Type B pancreatic cell (in vitro differentiated cells): Measurements from ENCODE around the gene DYRK1A. TPM values are rescaled to one million over a fixed set of nuclear protein-coding genes. Genes with fewer than 3 reads are reported as not detected.

Experiments
- DNase-seq: peaks from one replicate; pipeline ENCODE4 v3.0.0; 2021; ENCODE audit warnings: mixed read lengths; ENCODE audit not compliant: unreplicated experiment; ENCODE audit errors: extremely low spot score
- H3K27ac Mint-ChIP-seq: 2 replicates; pipeline ENCODE4 v1.8.0; 2021; ENCODE audit warnings: mild to moderate bottlenecking, mixed read lengths
- H3K27me3 Mint-ChIP-seq: 2 replicates; pipeline ENCODE4 v1.8.0; 2021; ENCODE audit warnings: mixed read lengths
- H3K36me3 Mint-ChIP-seq: 2 replicates; pipeline ENCODE4 v1.8.0; 2021; ENCODE audit warnings: mixed read lengths
- H3K4me1 Mint-ChIP-seq: one replicate; pipeline ENCODE4 v1.8.0; 2021; ENCODE audit warnings: mixed read lengths; ENCODE audit not compliant: unreplicated experiment
- H3K4me3 Mint-ChIP-seq: 2 replicates; pipeline ENCODE4 v1.8.0; 2021; ENCODE audit warnings: mild to moderate bottlenecking, mixed read lengths
- H3K9me3 Mint-ChIP-seq: 2 replicates; pipeline ENCODE4 v1.8.0; 2021; ENCODE audit warnings: mixed read lengths
- CTCF ChIP-seq: fragments of 200-600 bp; sonication (generic); conservative IDR thresholded peaks from 2 replicates; pipeline ENCODE4 v1.5.0; 2021; ENCODE audit warnings: antibody characterized with exemption, mild to moderate bottlenecking
- total RNA-seq: library from RNA; stranded (reverse); gene quantifications from 2 replicates; pipeline ENCODE4 v1.2.1, GENCODE V29; 2021; ENCODE audit warnings: low replicate concordance

DYRK1A gene
- total RNA-seq, 1 donor from 2014 or later = 70.6 TPM

GRCh38 chr21:37564341-37564923 is 197.9 kb downstream of the DYRK1A start:
- no peak for DNase-seq
- H3K27ac Mint-ChIP-seq = peak overlapping the region; percentile 93
- H3K4me3 Mint-ChIP-seq = peak overlapping the region; percentile 84

GRCh38 chr21:37564924-37565529 is 198.5 kb downstream of the DYRK1A start:
- TF ChIP-seq CTCF = no peak
- H3K4me1 Mint-ChIP-seq = peaks cover 9% of the 10 kb centered on the region
- no peaks in the 10 kb centered on the region for H3K9me3 Mint-ChIP-seq
- peak overlapping the region; percentile 53 for H3K4me3 Mint-ChIP-seq
- H3K27me3 Mint-ChIP-seq = peaks cover 19% of the 10 kb centered on the region
- no peaks in the 10 kb centered on the region for H3K36me3 Mint-ChIP-seq
- DNase-seq = no peak
- H3K27ac Mint-ChIP-seq = peak overlapping the region; percentile 30

More at GRCh38 chr21:37564341-37564923, 197.9 kb downstream of the DYRK1A start:
- H3K9me3 Mint-ChIP-seq = no peaks in the 10 kb centered on the region
- H3K4me1 Mint-ChIP-seq = peaks cover 9% of the 10 kb centered on the region
- H3K36me3 Mint-ChIP-seq = no peaks in the 10 kb centered on the region
- peaks cover 16% of the 10 kb centered on the region for H3K27me3 Mint-ChIP-seq
- no peak for TF ChIP-seq CTCF

GRCh38 chr21:37565530-37566223 is 199.1 kb downstream of the DYRK1A start:
- Mint-ChIP-seq H3K36me3 (no peaks in the 10 kb centered on the region), H3K4me3 (no peak overlapping the region), H3K4me1 (peaks cover 9% of the 10 kb centered on the region), H3K9me3 (no peaks in the 10 kb centered on the region), H3K27me3 (peaks cover 21% of the 10 kb centered on the region), H3K27ac (no peak overlapping the region)
- no peak for DNase-seq
- no peak for TF ChIP-seq CTCF

GRCh38 chr21:37566790-37567615 is 200.4 kb downstream of the DYRK1A start:
- DNase-seq = peak; percentile 37
- TF ChIP-seq CTCF = no peak
- H3K27me3 Mint-ChIP-seq = peaks cover 27% of the 10 kb centered on the region
- no peak overlapping the region for H3K4me3 Mint-ChIP-seq
- H3K36me3 Mint-ChIP-seq = no peaks in the 10 kb centered on the region
- peaks cover 9% of the 10 kb centered on the region for H3K4me1 Mint-ChIP-seq
- H3K27ac Mint-ChIP-seq = no peak overlapping the region
- no peaks in the 10 kb centered on the region for H3K9me3 Mint-ChIP-seq

- Mint-ChIP-seq H3K27me3 (peaks cover 27% of the 10 kb centered on the region), H3K4me3 (no peak overlapping the region), H3K4me1 (peaks cover 9% of the 10 kb centered on the region), H3K36me3 (no peaks in the 10 kb centered on the region), H3K27ac (no peak overlapping the region), H3K9me3 (no peaks in the 10 kb centered on the region)
- no peak for DNase-seq
- TF ChIP-seq CTCF = no peak
Measured at GRCh38 chr21:37568415-37568814, 201.8 kb downstream of the DYRK1A start.
